ENCODE measurements around the gene SAMMSON. TPM values are rescaled to one million over a fixed set of nuclear protein-coding genes. Genes with fewer than 3 reads are reported as not detected.

The SAMMSON gene
- total RNA-seq, 4 donors from 2014 or later: 0.89 TPM; not detected in 3

GRCh38 chr3:70096376-70097066 lies 97.0 kb downstream of the SAMMSON start:
- no peaks in the 10 kb centered on the region for H3K9me3 ChIP-seq
- no peak for DNase-seq (ENCODE audit: low spot score in 2 of 2)
- no peaks in the 10 kb centered on the region for H3K4me1 ChIP-seq
- WGBS: 93% methylated on average over 5 of the region's 5 CpGs
- H3K27me3 ChIP-seq: no peaks in the 10 kb centered on the region
- no peak overlapping the region for H3K27ac ChIP-seq
- TF ChIP-seq CTCF (IDR thresholded peaks at IDR 0.05) (no peak), POLR2AphosphoS5 (IDR thresholded peaks at IDR 0.05) (no peak), POLR2A (IDR thresholded peaks at IDR 0.05) (no peak), EP300 (IDR thresholded peaks at IDR 0.05) (no peak)
- no peaks in the 10 kb centered on the region for H3K36me3 ChIP-seq
- no peak overlapping the region for H3K4me3 ChIP-seq

GRCh38 chr3:70097084-70097483 lies 97.6 kb downstream of the SAMMSON start:
- no peak overlapping the region for H3K4me3 ChIP-seq
- H3K4me1 ChIP-seq: no peaks in the 10 kb centered on the region
- DNase-seq (ENCODE audit: low spot score in 2 of 2): no peak
- no peaks in the 10 kb centered on the region for H3K27me3 ChIP-seq
- TF ChIP-seq EP300 (IDR thresholded peaks at IDR 0.05) (no peak), POLR2AphosphoS5 (IDR thresholded peaks at IDR 0.05) (no peak), CTCF (IDR thresholded peaks at IDR 0.05) (no peak), POLR2A (IDR thresholded peaks at IDR 0.05) (no peak)
- WGBS: 83% methylated on average over 1 of the region's 1 CpG
- H3K36me3 ChIP-seq: no peaks in the 10 kb centered on the region
- H3K9me3 ChIP-seq: no peaks in the 10 kb centered on the region
- no peak overlapping the region for H3K27ac ChIP-seq

GRCh38 chr3:70108072-70108471 lies 108.5 kb downstream of the SAMMSON start:
- DNase-seq (ENCODE audit: low spot score in 2 of 2): no peak
- TF ChIP-seq POLR2AphosphoS5 (IDR thresholded peaks at IDR 0.05): no peak
- TF ChIP-seq CTCF (IDR thresholded peaks at IDR 0.05): peak in 1 of 2 donors; percentile 7
- Histone ChIP-seq H3K9me3 (no peaks in the 10 kb centered on the region), H3K4me3 (no peak overlapping the region), H3K4me1 (no peaks in the 10 kb centered on the region), H3K27me3 (peaks cover 3% of the 10 kb centered on the region), H3K36me3 (no peaks in the 10 kb centered on the region), H3K27ac (no peak overlapping the region)
- WGBS: 60% methylated on average over 6 of the region's 6 CpGs

GRCh38 chr3:70108546-70108945 lies 109.0 kb downstream of the SAMMSON start:
- Histone ChIP-seq H3K27me3 (peaks cover 3% of the 10 kb centered on the region), H3K36me3 (no peaks in the 10 kb centered on the region), H3K4me1 (no peaks in the 10 kb centered on the region), H3K9me3 (no peaks in the 10 kb centered on the region), H3K27ac (no peak overlapping the region), H3K4me3 (no peak overlapping the region)
- WGBS: 100% methylated on average over 3 of the region's 3 CpGs
- no peak for TF ChIP-seq CTCF (IDR thresholded peaks at IDR 0.05)
- TF ChIP-seq POLR2AphosphoS5 (IDR thresholded peaks at IDR 0.05): no peak
- TF ChIP-seq EP300 (IDR thresholded peaks at IDR 0.05): no peak
- TF ChIP-seq POLR2A (IDR thresholded peaks at IDR 0.05): no peak
- DNase-seq (ENCODE audit: low spot score in 2 of 2): no peak

GRCh38 chr3:70110066-70110465 lies 110.5 kb downstream of the SAMMSON start:
- TF ChIP-seq CTCF (IDR thresholded peaks at IDR 0.05) (no peak), EP300 (IDR thresholded peaks at IDR 0.05) (no peak), POLR2A (IDR thresholded peaks at IDR 0.05) (no peak), POLR2AphosphoS5 (IDR thresholded peaks at IDR 0.05) (no peak)
- WGBS: 73% methylated on average over 2 of the region's 2 CpGs

More at GRCh38 chr3:70110066-70110465, 110.5 kb downstream of the SAMMSON start:
- Histone ChIP-seq H3K4me1 (no peaks in the 10 kb centered on the region), H3K36me3 (no peaks in the 10 kb centered on the region), H3K27ac (no peak overlapping the region), H3K9me3 (no peaks in the 10 kb centered on the region), H3K4me3 (no peak overlapping the region), H3K27me3 (peaks cover 3% of the 10 kb centered on the region)
- DNase-seq (ENCODE audit: low spot score in 2 of 2): no peak
